Spleen (tissue), 11 donors: ENCODE measurements around the gene DYRK1A. TPM values are rescaled to one million over a fixed set of nuclear protein-coding genes. Genes with fewer than 3 reads are reported as not detected.

Source experiments
- DNase-seq: peaks from one replicate; pipeline ENCODE4 v3.0.0-alpha.2; 2020
- H3K27ac ChIP-seq, 8 donors: fragments of 200-600 bp; sonication (generic) in 7 of 8; 1 replicate in 4 of 8; 2 replicates in 4 of 8; pipeline versions ENCODE4 v1.5.0 to v1.8.0; 2016 to 2021; ENCODE audit warnings: inconsistent platforms in 4 of 8, mild to moderate bottlenecking in 4 of 8, moderate library complexity in 1 of 8
- H3K27me3 ChIP-seq, 7 donors: fragments of 200-600 bp; sonication (generic) in 6 of 7; replicated peaks in 1 of 7; 1 replicate in 4 of 7; 2 replicates in 3 of 7; pipeline versions ENCODE4 v1.5.0 to v1.8.0; 2016 to 2021; ENCODE audit warnings: inconsistent platforms in 3 of 7, mild to moderate bottlenecking in 1 of 7
- H3K36me3 ChIP-seq, 6 donors: fragments of 200-600 bp; sonication (generic) in 5 of 6; 1 replicate in 4 of 6; 2 replicates in 2 of 6; pipeline versions ENCODE4 v1.5.0 to v1.8.0; 2016 to 2021; ENCODE audit warnings: inconsistent platforms in 2 of 6
- H3K4me1 ChIP-seq, 6 donors: fragments of 200-600 bp; sonication (generic) in 5 of 6; 1 replicate in 3 of 6; 2 replicates in 3 of 6; pipeline versions ENCODE4 v1.5.0 to v1.8.0; 2016 to 2021; ENCODE audit warnings: inconsistent platforms in 3 of 6
- H3K4me3 ChIP-seq, 8 donors: fragments of 200-600 bp; sonication (generic) in 7 of 8; 1 replicate in 4 of 8; 2 replicates in 4 of 8; pipeline versions ENCODE4 v1.5.0 to v1.8.0; 2016 to 2021; ENCODE audit warnings: inconsistent platforms in 4 of 8, mild to moderate bottlenecking in 4 of 8, moderate library complexity in 2 of 8
- H3K9me3 ChIP-seq, 8 donors: fragments of 200-600 bp; sonication (generic) in 7 of 8; 1 replicate in 4 of 8; 2 replicates in 4 of 8; pipeline versions ENCODE4 v1.5.0 to v1.8.0; 2016 to 2021; ENCODE audit warnings: inconsistent platforms in 4 of 8
- POLR2A ChIP-seq, 3 donors: fragments of 450-650 bp; IDR thresholded peaks; one replicate each; pipeline ENCODE4 v1.5.1; 2017; ENCODE audit warnings: antibody characterized with exemption in 3 of 3, mild to moderate bottlenecking in 1 of 3
- POLR2AphosphoS5 ChIP-seq, 3 donors: sonication (generic); formaldehyde crosslinking; IDR thresholded peaks; one replicate each; pipeline ENCODE4 v1.5.1; 2017; ENCODE audit warnings: antibody characterized with exemption in 3 of 3
- WGBS, 5 donors: extraction: QIAGEN DNeasy Blood & Tissue Kit in 3 of 5; methylation state at CpG; one replicate each; pipeline versions ENCODE4 v1.1.5 to v1.1.7; 2013 to 2018; 5-methylcytosine and 5-hydroxymethylcytosine counted together
- intact Hi-C: fragments of 100-400 bp; cut with DNase I; formaldehyde crosslinking; loops from one replicate; pipeline ENCODE4 v1.15.0; 2023; ENCODE audit warnings: low total_unique reads
- polyA plus RNA-seq, 3 donors: library from polyadenylated mRNA; stranded (reverse); fragments of 200-250 nt; gene quantifications; one replicate each; pipeline ENCODE4 v1.2.1, GENCODE V29; 2013
- total RNA-seq, 7 donors: library from RNA; depleted of rRNA in 3 of 7; stranded (reverse); fragments of >200 nt in 3 of 7; fragmentation: NEBNext Ultra II Directional in 4 of 7; extraction: Animal tissue kit (Norgen Biotek cat#: 25700) in 4 of 7; gene quantifications; one replicate each; pipeline versions ENCODE4 v1.1.0 to v1.2.1, GENCODE V29; 2016 to 2021
- TF ChIP-seq, protein P1 (sequence below), 11 experiments: fragments of 200-600 bp in 7 of 11; fragments of 450-650 bp in 4 of 11; sonication (generic) in 4 of 11; IDR thresholded peaks in 8 of 11; conservative IDR thresholded peaks in 3 of 11; 1 replicate in 7 of 11; 2 replicates in 4 of 11; pipeline versions ENCODE4 v1.4.0 to v1.8.0; 2016 to 2021; ENCODE audit warnings: antibody characterized with exemption in 11 of 11, inconsistent platforms in 4 of 11, mild to moderate bottlenecking in 1 of 11
- donor health status: healthy with polysubstance abuse.
- donor health status: DM: no; HTN: no; CAD: no; lungs with moderate emphysema.
- donor health status: DM: no; HTN: no; CAD: no.
- donor health status: Bipolar disorder and iron deficiency.
- donor health status: healthy.
- donor health status: DM: no; HTN: no; CAD: no.
- donor health status: DM: yes; HTN: yes; CAD: no.

DYRK1A gene
- total and polyA plus RNA-seq, 10 donors: 21.9 to 115 (median 95.1) TPM

DNA sequence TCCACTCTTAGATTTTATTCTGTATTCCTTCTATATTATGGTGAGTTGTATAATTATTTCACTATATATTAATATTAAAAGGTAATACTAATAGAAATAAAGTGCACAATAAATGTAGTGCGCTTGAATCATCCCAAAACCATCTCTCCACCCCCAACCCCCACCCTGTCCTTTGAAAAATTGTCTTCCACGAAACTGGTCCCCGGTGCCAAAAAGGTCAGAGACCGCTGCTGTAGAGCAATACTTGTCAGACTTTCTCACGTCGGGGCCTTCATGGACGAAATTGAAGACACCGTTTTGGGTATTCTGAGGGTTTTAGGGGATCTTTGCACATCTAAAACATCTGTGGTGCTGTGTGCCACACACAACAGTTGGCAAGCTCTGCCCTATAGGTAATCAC is 19.6 kb downstream of the DYRK1A start:
- Histone ChIP-seq H3K27me3 (no peaks in the 10 kb centered on the region), H3K27ac (peak overlapping the region in 1 of 8 donors; percentile 12), H3K4me3 (no peak overlapping the region), H3K36me3 (no peaks in the 10 kb centered on the region), H3K4me1 (peaks cover 38 to 100% (median 95%) of the 10 kb centered on the region in 6 donors), H3K9me3 (peaks cover 0 to 7% (median 0%) of the 10 kb centered on the region in 8 donors)
- WGBS, 5 donors: 85 to 93% (median 90%) methylated on average over 8 of the region's 8 CpGs
- TF ChIP-seq, protein P1, sequence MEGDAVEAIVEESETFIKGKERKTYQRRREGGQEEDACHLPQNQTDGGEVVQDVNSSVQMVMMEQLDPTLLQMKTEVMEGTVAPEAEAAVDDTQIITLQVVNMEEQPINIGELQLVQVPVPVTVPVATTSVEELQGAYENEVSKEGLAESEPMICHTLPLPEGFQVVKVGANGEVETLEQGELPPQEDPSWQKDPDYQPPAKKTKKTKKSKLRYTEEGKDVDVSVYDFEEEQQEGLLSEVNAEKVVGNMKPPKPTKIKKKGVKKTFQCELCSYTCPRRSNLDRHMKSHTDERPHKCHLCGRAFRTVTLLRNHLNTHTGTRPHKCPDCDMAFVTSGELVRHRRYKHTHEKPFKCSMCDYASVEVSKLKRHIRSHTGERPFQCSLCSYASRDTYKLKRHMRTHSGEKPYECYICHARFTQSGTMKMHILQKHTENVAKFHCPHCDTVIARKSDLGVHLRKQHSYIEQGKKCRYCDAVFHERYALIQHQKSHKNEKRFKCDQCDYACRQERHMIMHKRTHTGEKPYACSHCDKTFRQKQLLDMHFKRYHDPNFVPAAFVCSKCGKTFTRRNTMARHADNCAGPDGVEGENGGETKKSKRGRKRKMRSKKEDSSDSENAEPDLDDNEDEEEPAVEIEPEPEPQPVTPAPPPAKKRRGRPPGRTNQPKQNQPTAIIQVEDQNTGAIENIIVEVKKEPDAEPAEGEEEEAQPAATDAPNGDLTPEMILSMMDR (IDR thresholded peaks at IDR 0.05 in 8 of 11, conservative IDR thresholded peaks at IDR 0.05 in 3 of 11): no peak
- TF ChIP-seq POLR2AphosphoS5 (IDR thresholded peaks at IDR 0.05): no peak
- DNase-seq: peak; percentile 19
- intact Hi-C loops: no loop called here

DNA sequence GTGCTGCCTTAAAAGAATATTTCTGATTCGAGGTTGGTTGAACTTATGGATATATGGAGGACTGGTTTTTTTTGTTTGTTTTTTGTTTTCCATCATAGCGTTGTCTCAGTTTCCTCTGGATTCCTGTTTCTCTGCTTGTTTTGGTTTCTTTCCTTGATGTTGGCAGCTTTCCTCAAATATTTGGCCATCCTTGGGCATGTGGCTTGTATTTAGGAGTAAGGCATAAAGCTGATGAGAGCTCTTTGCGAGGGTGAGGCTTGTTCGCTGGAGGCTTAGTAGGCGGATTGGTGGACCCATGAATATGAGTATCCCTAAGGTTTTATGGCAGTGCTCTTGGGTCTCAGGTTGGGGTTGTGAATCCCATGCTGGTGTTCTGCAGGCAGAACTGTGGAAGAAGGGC is 22.9 kb downstream of the DYRK1A start:
- Histone ChIP-seq H3K4me1 (peaks cover 41 to 100% (median 98%) of the 10 kb centered on the region in 6 donors), H3K27ac (no peak overlapping the region), H3K4me3 (no peak overlapping the region), H3K36me3 (no peaks in the 10 kb centered on the region), H3K27me3 (no peaks in the 10 kb centered on the region), H3K9me3 (peaks cover 0 to 3% (median 0%) of the 10 kb centered on the region in 8 donors)
- intact Hi-C loops: no loop called here
- TF ChIP-seq POLR2AphosphoS5 (IDR thresholded peaks at IDR 0.05) (no peak), POLR2A (IDR thresholded peaks at IDR 0.05) (no peak)
- TF ChIP-seq, protein P1 (IDR thresholded peaks at IDR 0.05 in 8 of 11, conservative IDR thresholded peaks at IDR 0.05 in 3 of 11): no peak
- DNase-seq: no peak
- 85 to 92% (median 91%) methylated on average over 5 of the region's 5 CpGs for WGBS, 5 donors

DNA sequence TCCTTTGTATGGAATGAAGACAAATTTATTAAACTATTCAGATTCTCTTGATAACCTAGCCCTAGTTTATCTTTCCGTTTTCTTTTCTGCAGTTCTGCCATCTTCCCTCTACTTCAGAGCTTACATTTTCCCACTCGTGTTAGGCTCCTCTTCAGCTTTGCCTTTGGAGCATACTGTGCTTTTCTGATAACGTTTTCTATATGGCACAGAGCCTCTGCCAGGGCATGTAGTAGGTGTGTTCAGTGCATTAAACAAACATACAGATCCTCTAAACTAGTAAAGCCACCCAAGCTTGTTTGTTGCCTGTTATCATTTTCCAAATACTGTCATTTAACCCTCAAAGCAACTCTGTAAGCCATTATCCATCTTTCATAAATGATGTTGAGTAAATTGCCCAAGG is 25.1 kb downstream of the DYRK1A start:
- Histone ChIP-seq H3K36me3 (no peaks in the 10 kb centered on the region), H3K27me3 (no peaks in the 10 kb centered on the region), H3K9me3 (no peaks in the 10 kb centered on the region), H3K4me1 (peaks cover 44 to 100% (median 98%) of the 10 kb centered on the region in 6 donors), H3K4me3 (no peak overlapping the region), H3K27ac (peak overlapping the region in 2 of 8 donors; percentile 12 to 34)
- 64 to 81% (median 69%) methylated on average over 3 of the region's 3 CpGs for WGBS, 5 donors
- TF ChIP-seq, protein P1 (IDR thresholded peaks at IDR 0.05 in 8 of 11, conservative IDR thresholded peaks at IDR 0.05 in 3 of 11): no peak
- TF ChIP-seq POLR2AphosphoS5 (IDR thresholded peaks at IDR 0.05): no peak
- TF ChIP-seq POLR2A (IDR thresholded peaks at IDR 0.05): no peak
- DNase-seq: no peak
- intact Hi-C loops: no loop called here

DNA sequence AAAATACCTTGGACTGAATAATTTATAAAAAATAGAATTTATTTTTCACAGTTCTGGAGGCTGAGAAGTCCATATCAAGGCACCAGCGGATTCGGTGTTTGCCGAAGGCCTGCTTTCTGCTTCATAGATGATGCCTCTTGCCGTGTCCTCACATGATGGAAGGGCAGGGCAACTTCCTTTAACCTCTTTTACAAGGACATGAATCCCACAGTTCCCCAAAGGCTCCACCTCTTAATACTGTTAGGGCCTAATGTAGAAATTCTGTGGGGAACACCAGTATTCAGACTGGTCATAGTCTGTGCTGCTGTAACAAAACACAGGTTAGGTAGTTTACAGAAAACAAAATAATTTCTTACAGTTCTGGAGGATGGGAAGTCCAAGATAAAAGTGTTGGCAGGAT is 25.9 kb downstream of the DYRK1A start:
- TF ChIP-seq POLR2AphosphoS5 (IDR thresholded peaks at IDR 0.05) (no peak), POLR2A (IDR thresholded peaks at IDR 0.05) (no peak)
- TF ChIP-seq, protein P1 (IDR thresholded peaks at IDR 0.05 in 8 of 11, conservative IDR thresholded peaks at IDR 0.05 in 3 of 11): no peak
- WGBS, 5 donors: 70 to 80% (median 78%) methylated on average over 4 of the region's 4 CpGs
- H3K4me1 ChIP-seq: peaks cover 43 to 100% (median 98%) of the 10 kb centered on the region in 6 donors
- no peaks in the 10 kb centered on the region for H3K36me3 ChIP-seq
- no peak overlapping the region for H3K4me3 ChIP-seq
- H3K9me3 ChIP-seq: no peaks in the 10 kb centered on the region
- intact Hi-C loops: no loop called here
- no peaks in the 10 kb centered on the region for H3K27me3 ChIP-seq
- no peak for DNase-seq
- H3K27ac ChIP-seq: peak overlapping the region in 3 of 8 donors; percentile 12 to 34 (median 17)
